ENCODE data around the gene KBTBD13. TPM values are rescaled to one million over a fixed set of nuclear protein-coding genes. Genes with fewer than 3 reads are reported as not detected.
"Not testable (repeated sequence)": the region's sequence is repeated elsewhere in the genome, so short reads cannot be mapped to it uniquely, and the experiment has no call there.

KBTBD13 gene
- total and polyA plus RNA-seq, 3 donors from 2014 or later, result 1.2 to 3.4 (median 2.4) TPM

DNA sequence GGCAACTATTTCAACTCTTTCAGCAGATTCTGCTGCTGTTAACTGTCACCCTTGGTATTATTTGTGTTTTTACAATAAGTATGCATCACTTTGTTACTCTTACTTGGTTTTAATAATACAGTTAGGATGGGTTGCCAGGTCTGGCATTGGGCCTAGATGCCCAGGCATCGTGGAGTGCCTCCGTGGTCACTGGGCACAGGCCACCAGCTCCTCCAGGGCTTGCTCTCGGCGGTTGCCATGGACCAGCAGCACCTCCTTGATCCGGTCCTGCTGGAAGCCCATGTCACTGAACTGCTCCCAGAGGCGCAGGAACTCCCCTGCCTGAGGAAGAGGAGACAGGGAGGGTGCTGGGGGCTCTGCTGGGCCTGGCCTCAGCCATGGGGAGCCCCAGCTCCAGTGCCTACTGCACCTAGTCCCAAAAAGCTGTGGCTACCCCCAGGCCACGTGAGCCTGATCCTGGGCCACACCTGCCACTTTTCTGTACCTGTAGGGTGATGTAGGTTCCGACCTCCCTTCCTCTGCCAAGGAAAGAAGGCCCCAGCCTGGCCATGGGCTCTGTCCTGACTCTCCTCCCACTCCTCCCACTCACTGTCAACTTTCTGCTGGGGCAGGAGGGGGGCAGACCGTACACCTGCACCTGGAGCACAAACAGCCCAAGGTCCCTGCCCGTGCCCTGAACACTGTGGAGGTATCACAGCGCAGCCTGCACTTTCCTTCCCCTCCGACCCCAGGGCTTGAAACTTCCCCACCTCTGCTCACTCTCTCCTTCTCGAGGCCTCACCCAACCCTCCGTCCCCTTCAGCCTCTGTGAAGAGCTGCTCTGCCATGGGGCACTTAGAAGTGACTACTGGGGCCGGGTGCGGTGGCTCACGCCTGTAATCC, 16.6 kb downstream of the KBTBD13 start:
- H3K9me3 ChIP-seq, result no peaks in the 10 kb centered on the region
- no peak overlapping the region for H3K4me3 ChIP-seq
- no peak overlapping the region for H3K27ac ChIP-seq
- TF ChIP-seq POLR2A (IDR thresholded peaks at IDR 0.05), result no peak
- TF ChIP-seq, protein P1, sequence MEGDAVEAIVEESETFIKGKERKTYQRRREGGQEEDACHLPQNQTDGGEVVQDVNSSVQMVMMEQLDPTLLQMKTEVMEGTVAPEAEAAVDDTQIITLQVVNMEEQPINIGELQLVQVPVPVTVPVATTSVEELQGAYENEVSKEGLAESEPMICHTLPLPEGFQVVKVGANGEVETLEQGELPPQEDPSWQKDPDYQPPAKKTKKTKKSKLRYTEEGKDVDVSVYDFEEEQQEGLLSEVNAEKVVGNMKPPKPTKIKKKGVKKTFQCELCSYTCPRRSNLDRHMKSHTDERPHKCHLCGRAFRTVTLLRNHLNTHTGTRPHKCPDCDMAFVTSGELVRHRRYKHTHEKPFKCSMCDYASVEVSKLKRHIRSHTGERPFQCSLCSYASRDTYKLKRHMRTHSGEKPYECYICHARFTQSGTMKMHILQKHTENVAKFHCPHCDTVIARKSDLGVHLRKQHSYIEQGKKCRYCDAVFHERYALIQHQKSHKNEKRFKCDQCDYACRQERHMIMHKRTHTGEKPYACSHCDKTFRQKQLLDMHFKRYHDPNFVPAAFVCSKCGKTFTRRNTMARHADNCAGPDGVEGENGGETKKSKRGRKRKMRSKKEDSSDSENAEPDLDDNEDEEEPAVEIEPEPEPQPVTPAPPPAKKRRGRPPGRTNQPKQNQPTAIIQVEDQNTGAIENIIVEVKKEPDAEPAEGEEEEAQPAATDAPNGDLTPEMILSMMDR (IDR thresholded peaks at IDR 0.05), result no peak
- no peaks in the 10 kb centered on the region for H3K27me3 ChIP-seq
- intact Hi-C loops (cut with DNase I; ENCODE audit: low total_unique reads), result no loop called here
- H3K4me1 ChIP-seq, result peaks cover 50% of the 10 kb centered on the region
- DNase-seq, result no peak
- H3K36me3 ChIP-seq (ENCODE audit: low read depth, missing control alignments), result no peaks in the 10 kb centered on the region
- 90 to 92% methylated on average over 11 to 17 of the region's 17 CpGs for WGBS, 2 donors

DNA sequence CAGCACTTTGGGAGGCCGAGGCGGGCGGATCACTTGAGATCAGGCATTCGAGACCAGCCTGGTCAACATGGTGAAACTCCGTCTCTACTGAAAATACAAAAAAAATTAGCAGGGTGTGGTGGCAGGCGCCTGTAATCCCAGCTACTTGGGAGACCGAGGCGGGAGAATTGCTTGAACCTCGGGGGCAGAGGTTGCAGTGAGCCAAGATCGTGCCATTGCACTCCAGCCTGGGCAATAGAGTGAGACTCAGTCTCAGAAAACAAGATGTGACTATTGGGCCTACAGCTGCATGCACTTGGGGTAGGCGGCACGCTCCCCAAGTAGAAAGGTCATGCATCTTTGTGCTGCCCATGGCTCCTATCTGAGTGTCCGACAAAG, 17.2 kb downstream of the KBTBD13 start:
- H3K27ac ChIP-seq; H3K4me3 ChIP-seq; H3K9me3 ChIP-seq; H3K27me3 ChIP-seq; DNase-seq; H3K36me3 ChIP-seq (ENCODE audit: low read depth, missing control alignments); intact Hi-C loops (cut with DNase I; ENCODE audit: low total_unique reads): not testable (repeated sequence)
- 90 to 97% methylated on average over 13 of the region's 13 CpGs for WGBS, 2 donors
- peaks cover 44% of the 10 kb centered on the region for H3K4me1 ChIP-seq

DNA sequence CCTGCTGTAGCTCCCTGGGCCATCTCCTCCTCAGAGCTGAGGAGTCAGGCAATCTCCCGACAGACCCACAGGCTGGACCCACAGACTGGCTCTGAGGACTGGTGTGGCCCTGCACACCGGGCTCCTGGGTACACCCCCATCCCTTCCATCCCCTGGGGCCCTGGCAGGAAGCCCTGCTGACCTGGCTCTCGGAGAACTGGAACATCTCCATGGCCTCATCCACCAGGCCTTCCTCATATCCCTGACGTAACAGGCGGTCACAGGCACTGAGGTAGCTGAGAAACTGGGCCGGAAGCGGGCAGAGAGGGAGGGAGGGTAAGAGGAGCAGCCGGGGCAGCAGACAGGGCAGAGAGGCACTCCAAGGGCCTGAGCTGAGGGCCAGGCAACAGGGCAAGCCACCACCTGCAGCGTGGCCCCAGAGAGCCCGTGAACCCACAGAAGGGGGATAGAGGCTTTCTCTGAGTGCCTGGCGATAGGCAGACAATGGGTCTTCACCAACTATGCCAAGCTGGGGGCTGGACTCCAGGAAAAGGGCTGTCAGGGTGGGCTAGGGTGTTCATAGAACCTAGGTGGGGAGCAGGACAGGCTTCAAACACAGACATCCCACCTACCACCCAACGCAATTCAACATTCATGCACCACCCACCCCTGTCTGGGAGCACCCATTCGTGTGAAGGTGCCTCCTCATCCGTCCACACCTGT, 17.9 kb downstream of the KBTBD13 start:
- intact Hi-C loops (cut with DNase I; ENCODE audit: low total_unique reads), result no loop called here
- 77 to 95% methylated on average over 7 to 14 of the region's 14 CpGs for WGBS, 2 donors
- no peaks in the 10 kb centered on the region for H3K36me3 ChIP-seq (ENCODE audit: low read depth, missing control alignments)
- H3K27me3 ChIP-seq, result no peaks in the 10 kb centered on the region
- peaks cover 37% of the 10 kb centered on the region for H3K4me1 ChIP-seq
- no peak for TF ChIP-seq POLR2A (IDR thresholded peaks at IDR 0.05)
- TF ChIP-seq, protein P1 (IDR thresholded peaks at IDR 0.05), result no peak
- no peak overlapping the region for H3K27ac ChIP-seq
- no peaks in the 10 kb centered on the region for H3K9me3 ChIP-seq
- no peak for DNase-seq
- H3K4me3 ChIP-seq, result no peak overlapping the region

DNA sequence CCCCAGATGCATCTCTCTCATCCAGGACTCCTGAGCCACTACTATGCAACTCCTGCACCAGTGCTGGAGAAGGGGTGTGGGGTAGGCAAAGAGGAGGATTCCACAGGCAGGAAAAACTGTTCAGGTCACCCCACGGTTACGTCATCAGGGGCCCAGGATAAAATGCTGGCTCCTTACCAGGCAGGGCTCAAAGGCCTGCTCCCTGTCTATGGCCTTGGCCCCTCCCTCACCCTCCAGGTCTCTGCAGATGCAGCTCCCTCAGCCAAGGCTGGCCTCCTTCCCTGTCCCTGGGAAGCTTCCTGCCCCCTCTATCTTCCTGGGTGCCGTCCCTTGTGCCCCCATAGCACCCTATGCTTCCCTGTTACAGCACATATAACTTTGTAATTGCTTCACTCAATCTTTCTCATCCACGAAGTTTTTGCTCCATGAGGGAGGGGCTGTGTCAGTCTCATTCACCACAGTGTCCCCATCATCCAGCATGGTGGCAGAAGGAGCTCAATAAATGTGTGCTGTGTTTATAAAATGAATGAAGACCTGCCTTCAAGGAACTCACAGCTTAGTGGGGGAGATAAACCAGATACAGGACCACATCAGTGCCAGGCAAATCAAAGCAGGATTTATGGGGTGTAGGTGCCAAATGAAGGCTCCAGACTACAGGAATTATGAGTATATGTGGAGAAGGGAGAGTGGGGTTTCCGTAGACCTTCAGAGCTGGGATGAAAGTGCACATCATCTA, 18.6 kb downstream of the KBTBD13 start:
- no peaks in the 10 kb centered on the region for H3K9me3 ChIP-seq
- 47 to 50% methylated on average over 5 of the region's 5 CpGs for WGBS, 2 donors
- H3K36me3 ChIP-seq (ENCODE audit: low read depth, missing control alignments), result no peaks in the 10 kb centered on the region
- DNase-seq, result no peak
- no peaks in the 10 kb centered on the region for H3K27me3 ChIP-seq
- H3K27ac ChIP-seq, result no peak overlapping the region
- TF ChIP-seq, protein P1 (IDR thresholded peaks at IDR 0.05), result no peak
- no peak for TF ChIP-seq POLR2A (IDR thresholded peaks at IDR 0.05)
- peaks cover 33% of the 10 kb centered on the region for H3K4me1 ChIP-seq
- intact Hi-C loops (cut with DNase I; ENCODE audit: low total_unique reads), result no loop called here
- H3K4me3 ChIP-seq, result no peak overlapping the region

DNA sequence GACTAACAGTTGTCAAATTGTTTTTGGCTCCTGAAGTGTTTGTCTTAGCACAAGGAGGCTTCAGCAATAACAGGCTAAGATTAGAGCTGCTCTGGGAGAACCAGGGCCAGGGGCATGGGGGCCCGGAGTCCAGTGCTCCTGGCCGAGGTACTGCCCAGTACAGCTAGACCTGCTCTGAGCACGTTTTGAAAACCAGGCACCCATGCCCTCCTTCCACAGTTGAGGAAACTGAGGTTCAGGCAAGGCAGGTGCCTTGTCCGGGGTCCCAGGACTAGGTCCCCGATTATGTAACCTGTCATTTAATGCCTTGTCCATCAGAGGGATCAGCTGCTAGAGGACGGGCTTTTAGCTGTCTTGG, 19.2 kb downstream of the KBTBD13 start:
- Histone ChIP-seq H3K9me3 (no peaks in the 10 kb centered on the region), H3K27ac (no peak overlapping the region), H3K36me3 (ENCODE audit: low read depth, missing control alignments) (no peaks in the 10 kb centered on the region), H3K27me3 (no peaks in the 10 kb centered on the region), H3K4me1 (peaks cover 33% of the 10 kb centered on the region), H3K4me3 (no peak overlapping the region)
- 72 to 85% methylated on average over 4 to 6 of the region's 6 CpGs for WGBS, 2 donors
- intact Hi-C loops (cut with DNase I; ENCODE audit: low total_unique reads), result no loop called here
- TF ChIP-seq POLR2A (IDR thresholded peaks at IDR 0.05), result no peak
- TF ChIP-seq, protein P1 (IDR thresholded peaks at IDR 0.05), result no peak
- DNase-seq, result no peak

Measured in testis (tissue), 3 donors.